HG02885 (cell line): ENCODE results near the gene WASHC2C.
"Not testable (repeated sequence)": the region's sequence is repeated elsewhere in the genome, so short reads cannot be mapped to it uniquely, and the experiment has no call there.

Experiments
- ATAC-seq: cut with Tn5 transposase; IDR thresholded peaks from one replicate; pipeline ENCODE4 v1.9.1; 2021; ENCODE audit warnings: mild to moderate bottlenecking; ENCODE audit not compliant: unreplicated experiment, poor library complexity

Gene WASHC2C

DNA sequence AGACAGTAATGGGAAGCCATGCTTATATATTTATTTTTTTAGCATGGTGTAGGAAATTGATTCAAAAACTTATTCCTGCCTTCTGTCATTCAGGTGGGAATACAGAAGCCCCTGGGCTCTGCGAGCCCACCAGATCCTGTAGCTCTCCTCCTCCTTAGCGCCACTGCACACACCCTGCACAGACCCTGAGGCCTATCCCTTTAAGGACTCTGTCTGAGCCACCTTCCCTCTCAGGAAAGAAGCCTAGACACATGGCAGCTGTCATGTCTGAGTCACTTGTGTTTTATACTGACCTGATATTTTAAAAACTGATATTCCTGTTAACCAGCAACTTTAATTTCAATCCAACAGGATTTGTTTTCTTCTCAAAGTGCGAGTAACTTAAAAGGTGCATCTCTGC lies 36.0 kb downstream of the WASHC2C start:
- not testable (repeated sequence) for ATAC-seq

DNA sequence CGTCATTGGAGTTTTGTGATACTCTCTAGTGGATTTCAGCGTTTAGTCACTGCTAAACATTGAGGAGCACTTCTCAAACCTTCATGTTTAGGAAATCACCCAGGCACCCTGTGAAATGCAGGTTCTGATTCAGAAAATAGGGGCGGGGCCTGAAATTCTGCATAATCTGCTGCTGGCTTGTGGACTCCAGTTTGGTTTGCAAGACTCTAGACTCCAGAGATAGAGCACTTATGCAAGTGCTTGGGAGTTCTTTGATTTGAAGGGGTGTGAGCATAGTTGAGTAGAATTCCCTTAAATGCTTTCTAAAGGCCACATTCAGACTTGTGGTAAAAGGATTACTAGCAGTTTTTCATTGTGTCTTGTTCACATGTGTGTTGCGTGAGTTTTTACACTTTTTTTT lies 41.3 kb downstream of the WASHC2C start:
- not testable (repeated sequence) for ATAC-seq

DNA sequence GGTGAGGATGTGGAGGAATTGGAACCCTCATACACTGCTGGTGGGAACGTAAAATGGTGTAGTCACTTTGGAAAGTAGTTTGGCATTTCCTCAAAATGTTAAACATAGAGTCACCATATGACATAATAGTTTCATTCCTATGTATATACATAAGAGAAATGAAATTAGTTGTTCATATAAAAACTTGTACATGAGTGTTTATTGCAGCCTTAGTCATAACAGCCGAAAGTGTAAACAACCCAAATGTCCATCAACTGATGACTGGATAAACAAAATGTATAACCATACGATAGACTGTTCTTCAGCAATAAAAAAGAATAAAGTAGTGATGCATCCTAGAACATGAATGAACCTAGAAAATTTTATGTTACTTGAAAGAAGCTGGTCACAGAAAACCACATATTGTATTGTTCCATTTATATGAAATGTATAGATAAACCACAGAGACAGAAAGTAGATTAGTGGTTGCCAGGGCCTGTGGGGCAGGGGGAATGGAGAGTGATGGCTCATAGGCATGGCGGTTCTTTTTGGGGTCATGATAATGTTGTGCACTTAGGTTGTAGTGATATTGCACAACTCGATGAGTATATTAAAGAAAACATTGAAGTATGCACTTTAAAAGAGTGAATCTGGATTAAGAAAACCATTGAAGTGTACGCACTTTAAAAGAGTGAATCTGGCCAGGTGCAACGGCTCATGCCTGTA lies 44.8 kb downstream of the WASHC2C start:
- ATAC-seq = not testable (repeated sequence)

DNA sequence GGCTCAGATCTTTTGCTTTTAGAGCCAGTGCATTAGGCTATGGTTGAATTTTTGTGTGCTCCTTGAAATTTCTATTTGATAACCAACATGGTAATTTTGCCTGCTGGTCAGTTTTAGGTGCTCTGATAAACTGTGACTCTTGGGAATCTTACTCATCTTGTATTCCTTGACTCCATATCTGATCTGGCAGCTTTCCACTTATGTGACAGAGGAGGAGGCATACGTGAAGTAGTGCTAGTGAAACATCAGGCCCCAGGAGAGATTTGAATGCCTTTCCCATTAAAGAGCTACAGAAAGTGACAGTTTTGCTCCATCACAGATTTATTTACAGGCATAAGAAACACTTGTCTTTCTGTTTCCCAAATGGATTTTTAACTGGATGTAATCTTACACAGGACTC lies 59.2 kb downstream of the WASHC2C start:
- ATAC-seq = not testable (repeated sequence)

DNA sequence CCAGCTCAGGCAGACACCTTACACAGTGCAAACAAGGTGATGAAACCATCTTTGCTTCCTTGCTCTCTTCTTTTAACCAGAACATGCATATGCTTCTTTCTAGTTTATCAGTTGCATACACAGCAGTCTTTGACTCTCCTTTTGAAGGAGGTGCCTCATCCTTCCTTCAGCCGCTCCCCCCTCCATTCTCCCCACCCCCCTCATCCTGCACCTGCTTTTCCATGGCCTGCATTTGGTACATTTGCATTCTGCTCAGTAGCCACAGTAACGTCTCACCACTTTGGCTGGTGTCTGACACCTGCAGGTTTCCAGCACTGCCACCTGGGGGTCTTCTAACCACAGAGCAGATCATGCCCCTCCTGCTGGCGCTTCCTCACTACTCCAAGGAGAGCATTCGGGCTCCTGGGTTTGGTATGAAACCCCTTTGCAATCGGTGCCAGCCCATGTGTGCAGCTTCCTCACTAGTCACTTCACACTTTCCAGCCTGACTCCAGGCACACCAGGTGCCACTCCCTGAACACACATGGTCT lies 60.2 kb downstream of the WASHC2C start:
- ATAC-seq = not testable (repeated sequence)

DNA sequence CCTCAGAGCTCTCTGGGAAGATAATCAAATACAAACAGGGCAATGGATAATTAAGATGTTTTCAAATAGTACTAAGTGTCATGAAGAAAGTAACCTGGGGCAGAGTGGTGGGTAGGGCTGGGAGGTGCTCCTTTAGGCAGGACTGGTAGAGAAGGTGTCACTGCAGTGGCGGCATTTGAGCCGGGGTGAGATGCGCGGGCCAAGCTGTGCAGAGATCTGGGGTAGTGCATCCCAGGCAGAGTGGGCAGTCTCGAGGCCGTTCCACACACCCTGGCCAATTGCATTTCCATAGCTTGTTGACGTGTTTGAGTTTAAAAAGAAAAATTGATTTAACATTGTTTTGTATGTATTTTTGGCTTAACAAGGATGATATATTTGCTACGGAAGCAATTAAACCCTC lies 62.9 kb downstream of the WASHC2C start:
- not testable (repeated sequence) for ATAC-seq

DNA sequence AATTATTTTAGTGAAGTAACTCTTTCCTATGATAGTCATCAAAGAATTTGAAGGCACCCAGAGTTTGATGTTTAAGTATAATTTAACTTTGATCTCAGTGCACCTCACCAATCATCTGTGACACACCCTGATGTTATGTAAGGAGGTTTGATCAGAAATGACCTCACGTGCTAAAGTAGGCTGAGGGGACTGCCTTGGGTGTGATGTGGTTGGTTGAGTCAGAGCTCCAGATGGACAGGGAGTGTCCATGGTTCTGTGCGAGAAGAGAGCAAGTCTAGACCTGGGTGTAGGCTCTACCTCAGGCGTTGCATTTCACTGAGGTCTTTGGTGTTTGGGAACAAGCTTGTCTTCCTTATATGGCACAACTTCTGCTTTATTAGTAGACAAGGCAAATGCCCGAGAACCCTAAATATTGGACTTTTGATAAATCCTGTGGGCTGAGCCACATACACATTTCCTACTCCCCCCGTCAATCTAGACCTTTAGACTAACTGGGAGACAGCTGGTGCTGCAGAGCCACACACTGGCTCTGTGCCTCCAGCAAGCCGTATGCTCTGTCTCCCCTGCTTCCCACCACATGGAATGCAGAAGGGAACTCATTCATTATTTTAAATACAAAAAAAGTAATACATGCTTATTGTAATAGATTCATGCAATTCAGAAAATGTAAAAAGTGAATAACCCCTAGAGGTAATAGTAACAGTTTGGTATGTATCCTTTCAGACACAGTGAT lies 63.8 kb downstream of the WASHC2C start:
- ATAC-seq = not testable (repeated sequence)

DNA sequence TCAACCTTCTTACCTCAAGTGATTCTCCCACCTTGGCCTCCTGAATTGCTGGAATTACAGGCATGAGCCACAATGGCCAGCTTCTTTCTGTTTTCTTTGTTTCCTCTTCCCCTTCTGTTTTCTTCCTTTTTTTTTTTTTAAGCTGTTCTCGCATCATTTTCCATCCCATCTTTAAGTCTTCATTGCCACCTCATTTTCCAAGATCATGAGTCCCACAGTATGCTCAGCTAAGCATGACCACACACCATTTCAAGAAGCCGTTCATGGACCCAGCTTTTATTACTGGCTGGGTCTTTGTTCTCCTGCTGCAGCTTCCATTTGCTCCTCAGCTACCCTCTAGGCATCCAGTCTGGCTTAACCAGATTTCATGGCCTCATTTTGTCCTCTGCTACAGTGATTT lies 67.7 kb downstream of the WASHC2C start:
- ATAC-seq = not testable (repeated sequence)

DNA sequence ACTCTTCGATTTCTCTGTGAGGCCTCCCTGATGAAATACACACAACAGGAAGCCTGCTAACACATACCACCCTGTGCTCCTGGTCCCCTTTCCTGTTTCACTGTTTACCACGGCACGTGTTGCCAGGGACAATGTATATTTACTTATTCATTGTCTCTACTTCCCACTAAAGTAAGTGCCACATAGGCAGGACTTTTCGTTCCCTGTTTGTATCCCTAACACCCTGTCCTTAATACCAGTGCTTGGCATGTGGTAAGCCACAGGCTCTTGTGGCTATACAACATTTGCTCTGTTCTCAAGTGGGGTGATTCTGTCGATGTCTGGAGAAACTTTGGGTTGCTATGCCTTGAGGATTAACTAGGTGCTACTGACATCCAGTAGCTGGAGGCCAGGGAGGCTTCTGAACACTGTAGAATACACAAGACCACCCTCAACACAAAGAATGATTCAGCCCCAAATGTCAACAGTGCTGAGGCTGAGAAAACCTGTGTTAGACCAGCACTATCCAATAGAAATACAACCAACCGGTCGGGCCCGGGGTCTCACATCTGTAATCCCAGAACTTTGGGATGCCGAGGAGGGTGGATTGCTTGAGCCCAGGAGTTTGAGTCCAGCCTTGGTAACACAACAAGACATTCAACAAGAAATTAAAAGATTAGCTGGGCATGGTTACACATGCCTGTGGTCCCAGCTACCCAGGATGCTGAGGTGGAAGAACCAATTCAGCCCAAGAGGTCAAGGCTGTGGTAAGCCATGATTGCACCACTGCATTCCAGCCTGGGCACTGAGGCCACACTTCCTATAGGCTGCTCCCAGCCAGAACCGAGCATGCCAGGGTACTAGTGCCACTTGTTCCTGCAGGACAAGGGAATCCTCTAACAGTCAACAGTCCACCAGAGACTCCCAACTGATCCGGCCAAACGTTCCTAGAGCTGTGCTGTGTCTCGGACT lies 76.3 kb downstream of the WASHC2C start:
- ATAC-seq = not testable (repeated sequence)

DNA sequence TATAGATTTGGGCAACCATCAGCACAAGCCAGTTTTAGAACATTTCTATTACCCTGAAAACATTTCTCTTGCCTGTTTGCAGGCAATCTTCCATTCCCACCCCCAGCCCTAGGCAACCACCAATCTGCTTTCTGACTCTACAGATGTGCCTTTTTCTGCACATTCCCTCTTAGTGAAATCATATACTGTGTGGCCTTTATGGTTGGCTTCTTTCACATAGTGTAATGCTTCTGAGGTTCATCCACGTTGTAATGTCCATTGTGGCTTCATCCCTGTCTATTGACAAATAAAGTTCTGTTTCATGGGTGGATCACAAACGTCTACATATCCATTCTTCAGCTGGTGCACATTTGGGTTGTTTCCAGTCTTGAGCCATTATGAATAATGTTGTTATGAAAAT lies 77.9 kb downstream of the WASHC2C start:
- not testable (repeated sequence) for ATAC-seq

DNA sequence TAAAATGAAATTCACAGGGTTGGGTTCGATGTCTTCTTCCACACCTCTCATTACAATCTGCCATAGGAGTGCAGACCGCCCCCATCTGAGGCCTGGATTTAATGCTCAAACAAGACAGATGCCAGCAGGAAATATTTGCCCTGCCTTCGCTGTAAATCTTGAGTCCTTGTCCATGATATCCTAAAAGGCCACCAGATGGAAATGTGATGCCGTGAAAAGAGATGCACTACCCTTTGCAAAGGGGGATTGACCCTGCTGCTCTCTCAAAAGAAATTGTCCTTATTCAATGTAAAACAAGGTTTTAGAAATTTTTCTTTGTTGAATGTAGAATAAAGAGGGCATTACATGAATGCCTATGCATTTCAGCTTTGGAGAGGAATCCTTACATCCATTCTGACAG lies 82.8 kb downstream of the WASHC2C start:
- no peak for ATAC-seq

DNA sequence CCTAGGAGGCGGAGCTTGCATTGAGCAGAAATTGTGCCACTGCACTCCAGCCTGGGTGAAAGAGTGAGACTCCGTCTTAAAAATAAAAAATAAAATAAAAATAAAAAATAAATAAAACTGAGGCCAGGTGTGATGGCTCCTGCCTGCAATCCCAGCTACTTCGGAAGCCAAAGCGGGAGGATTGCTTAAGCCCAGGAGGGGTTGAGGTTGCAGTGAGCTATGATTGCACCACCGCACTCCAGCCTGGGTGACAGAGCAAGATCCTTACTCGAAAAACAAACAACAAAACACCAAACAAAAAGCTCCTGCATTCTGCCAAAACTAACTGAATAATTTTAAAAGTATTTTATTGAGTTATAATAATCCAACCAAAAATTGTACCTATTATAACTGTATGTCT lies 84.0 kb downstream of the WASHC2C start:
- no peak for ATAC-seq

DNA sequence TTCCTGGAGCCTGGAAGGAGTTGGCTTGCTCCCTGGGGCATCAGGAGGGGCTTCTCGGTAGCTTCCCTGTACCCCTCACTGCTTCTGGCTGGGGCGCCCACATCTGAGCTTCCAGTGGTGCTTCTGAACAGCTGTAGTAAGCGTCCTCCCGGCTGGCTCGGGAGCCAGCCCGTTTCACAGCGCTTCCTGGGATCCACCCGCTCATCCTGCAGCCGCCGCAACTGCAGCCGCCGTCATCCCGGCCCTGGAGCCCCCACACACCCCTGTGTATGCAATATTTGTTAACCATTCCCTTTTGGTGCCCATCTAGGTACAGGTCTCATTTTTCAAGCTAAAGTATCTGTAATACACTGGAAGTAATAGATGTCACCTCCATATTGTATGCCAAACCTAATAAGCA lies 85.9 kb downstream of the WASHC2C start:
- ATAC-seq = not testable (repeated sequence)

DNA sequence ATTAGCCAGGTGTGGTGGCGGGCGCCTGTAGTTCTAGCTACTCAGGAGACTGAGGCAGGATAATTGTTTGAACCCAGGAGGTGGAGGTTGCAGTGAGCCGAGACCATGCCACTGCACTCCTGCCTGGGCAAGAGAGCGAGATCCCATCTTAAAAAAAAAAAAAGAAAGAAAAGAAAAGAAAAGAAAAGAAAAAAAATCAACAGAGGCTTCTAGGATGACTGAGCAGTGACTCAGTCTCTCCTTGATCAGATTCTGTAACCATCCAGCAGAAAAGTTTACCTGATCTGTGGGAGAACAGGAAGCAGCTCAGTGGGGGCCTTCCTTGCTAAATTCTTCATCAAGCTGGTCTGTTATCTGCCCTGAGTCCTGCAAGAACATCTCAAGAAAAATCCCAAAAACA lies 87.1 kb downstream of the WASHC2C start:
- not testable (repeated sequence) for ATAC-seq

DNA sequence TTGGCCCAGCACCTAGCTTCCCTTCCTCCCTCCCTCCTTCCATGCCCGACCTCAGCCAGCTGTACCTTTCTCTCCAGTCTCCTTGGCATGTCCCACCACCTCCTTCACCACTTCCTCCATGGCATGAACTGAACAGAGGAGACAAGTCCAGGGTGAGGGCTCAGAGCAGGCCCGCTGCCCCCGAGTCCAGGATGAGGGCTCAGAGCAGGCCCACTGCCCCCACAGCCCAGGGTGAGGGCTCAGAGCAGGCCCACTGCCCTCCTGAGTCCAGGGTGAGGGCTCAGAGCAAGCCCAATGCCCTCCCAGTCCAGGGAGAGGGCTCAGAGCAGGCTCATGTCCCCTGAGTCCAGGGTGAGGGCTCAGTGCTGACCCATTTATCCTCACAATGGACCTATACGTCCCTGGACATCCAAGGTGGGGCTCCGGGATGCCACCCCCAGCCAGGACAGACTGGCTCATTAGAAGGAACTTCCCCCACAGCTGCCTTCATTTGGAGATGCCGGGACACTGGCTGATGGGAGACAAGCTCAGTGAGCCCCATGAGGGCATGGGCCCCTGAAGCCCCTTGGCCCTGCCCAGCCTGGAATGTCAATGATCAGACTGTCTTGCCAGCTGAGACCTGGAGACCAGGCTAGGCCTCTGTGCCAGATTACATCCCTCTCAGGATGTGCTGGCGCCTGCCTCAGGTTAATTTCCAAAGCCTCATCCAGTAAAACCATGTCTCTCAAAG lies 90.2 kb downstream of the WASHC2C start:
- ATAC-seq = no peak

DNA sequence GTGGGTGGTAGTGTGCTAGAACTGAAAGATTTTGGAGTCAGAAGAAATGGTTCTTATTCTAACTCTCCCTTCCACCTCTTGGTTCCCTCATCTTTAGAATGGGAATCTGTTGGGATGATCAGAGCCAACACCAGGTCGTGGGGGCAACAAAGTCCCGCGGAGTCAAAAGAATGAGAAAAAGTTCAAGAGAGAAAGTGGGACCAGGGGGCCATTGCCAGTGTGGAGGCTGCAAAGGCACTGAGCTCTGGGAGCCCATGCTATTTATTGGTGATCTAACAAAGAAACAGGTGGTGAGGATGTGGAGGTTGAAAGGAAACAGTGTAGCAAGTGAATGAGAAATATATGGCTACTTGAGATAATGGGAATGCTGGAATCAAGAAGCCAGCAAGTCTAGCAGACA lies 90.8 kb downstream of the WASHC2C start:
- no peak for ATAC-seq

DNA sequence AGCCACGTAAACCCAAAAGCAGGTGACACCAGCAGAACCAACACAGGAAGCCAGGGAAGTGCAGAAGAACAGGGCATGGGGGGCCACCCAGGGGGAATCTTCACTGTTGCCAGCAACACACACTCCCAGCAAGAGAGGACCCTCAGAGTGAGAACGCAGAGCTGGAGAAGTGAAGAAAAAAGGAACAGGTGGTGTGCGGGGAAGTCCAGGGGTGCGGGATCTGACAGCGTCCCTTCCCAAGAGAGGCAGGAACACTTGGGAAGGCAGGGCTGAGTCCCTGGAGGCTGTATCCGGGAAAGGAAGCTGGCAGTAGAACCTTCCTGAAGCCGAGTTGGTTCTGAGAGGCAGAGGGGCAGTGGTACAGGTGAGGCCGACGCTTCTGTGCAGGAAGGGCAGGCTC lies 92.5 kb downstream of the WASHC2C start:
- no peak for ATAC-seq

DNA sequence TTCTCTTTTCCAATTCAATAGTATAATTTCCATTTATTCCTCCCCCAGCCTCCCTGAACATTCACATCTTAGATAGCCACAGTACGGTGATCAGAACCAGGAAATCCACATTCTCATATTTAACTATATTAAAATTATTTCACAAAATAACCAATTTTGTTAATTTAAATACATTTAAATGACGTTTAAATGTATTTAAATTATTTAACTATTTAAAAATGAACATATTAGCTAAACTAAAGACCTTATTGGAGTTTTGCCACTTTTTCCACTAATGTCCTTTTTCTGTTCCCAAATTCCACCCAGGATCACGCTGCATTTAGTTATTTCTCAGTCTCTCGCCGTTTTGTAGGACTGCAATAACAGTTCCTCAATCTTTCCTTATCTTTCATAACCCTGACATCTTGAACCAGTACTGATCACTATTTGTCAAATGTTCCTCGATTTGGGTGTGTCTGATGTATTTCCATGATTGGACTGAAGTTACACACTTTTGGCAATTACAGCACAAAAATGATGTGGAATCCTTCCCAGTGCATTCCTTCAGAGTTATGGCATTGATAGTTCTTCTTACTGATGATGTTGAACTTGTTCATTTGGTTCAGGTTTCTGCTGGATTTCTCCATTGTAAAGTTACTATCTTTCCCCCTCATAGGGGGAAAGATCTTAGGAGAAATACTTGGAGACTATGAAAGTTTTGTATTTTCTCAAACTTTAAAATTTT lies 93.2 kb downstream of the WASHC2C start:
- ATAC-seq = not testable (repeated sequence)

DNA sequence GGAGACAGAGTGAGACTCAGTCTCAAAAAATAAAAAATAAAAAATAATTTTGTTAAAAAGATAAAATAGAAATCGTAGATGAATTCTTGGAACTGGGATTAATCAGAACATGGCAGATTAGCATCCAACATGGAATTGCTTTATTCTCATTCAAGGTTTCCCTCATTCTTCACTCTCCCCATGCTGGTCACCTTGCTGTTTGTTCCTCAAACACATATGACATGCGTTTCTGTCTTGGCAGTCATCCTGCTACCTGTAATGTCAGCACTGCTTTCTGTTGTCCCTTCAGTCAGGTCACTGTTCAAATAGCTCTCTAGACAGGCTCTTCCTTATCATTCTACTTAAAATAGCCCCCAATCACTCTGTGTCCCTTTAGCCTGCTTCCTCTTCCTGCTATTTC lies 95.9 kb downstream of the WASHC2C start:
- not testable (repeated sequence) for ATAC-seq
